ENCODE data around the gene PSMB9.

- TF ChIP-seq CTCF (IDR thresholded peaks at IDR 0.05) (no peak), POLR2A (IDR thresholded peaks at IDR 0.05) (no peak), POLR2AphosphoS5 (IDR thresholded peaks at IDR 0.05) (no peak)
Measured at GRCh38 chr6:32830017-32830416, 24.0 kb upstream of the PSMB9 start.

All from sigmoid colon (tissue), 4 donors.